ENCODE results near the gene NEU4. TPM values are rescaled to one million over a fixed set of nuclear protein-coding genes. Genes with fewer than 3 reads are reported as not detected.

NEU4 gene
- total RNA-seq, 1 experiment from 2014 or later = 0.70 TPM

- no peak for DNase-seq
- H3K4me2 ChIP-seq (ENCODE audit: insufficient read depth, insufficient read length, low read length) = no peak overlapping the region
- no peak overlapping the region for H2BK12ac ChIP-seq (ENCODE audit: insufficient read length, low read depth, low read length)
- Mint-ChIP-seq H3K4me3 (no peak overlapping the region), H3K36me3 (ENCODE audit: insufficient read depth in 1 of 3, low read depth in 3 of 3) (no peaks in the 10 kb centered on the region; a peak in 1 of 7 replicates), H3K27ac (no peak overlapping the region), H3K27me3 (ENCODE audit: low read depth) (peaks cover 6% of the 10 kb centered on the region), H3K9me3 (peaks cover 0 to 8% of the 10 kb centered on the region in 2 experiments; a peak in 4 of 5 replicates), H3K4me1 (peaks cover 16% of the 10 kb centered on the region in 2 experiments)
- TF ChIP-seq CTCF (conservative IDR thresholded peaks at IDR 0.05) = no peak
- no peak overlapping the region for H4K8ac ChIP-seq (replicated peaks; ENCODE audit: insufficient read length, low read depth, low read length)
- H3T11ph ChIP-seq (ENCODE audit: low read length) = no peak overlapping the region
- H3K9ac ChIP-seq (ENCODE audit: extremely low read depth, insufficient read length, low read length) = no peak overlapping the region
- no peaks in the 10 kb centered on the region for H3K4me1 ChIP-seq (ENCODE audit: insufficient read depth, low read length)
- no peak overlapping the region for H4K5ac ChIP-seq (ENCODE audit: insufficient read length, low read depth, low read length)
- no peaks in the 10 kb centered on the region for H3K79me1 ChIP-seq (ENCODE audit: insufficient read depth, low read depth, low read length, poor library complexity, severe bottlenecking)
- no peak overlapping the region for H3K27ac ChIP-seq (ENCODE audit: insufficient read length, low read depth, low read length)
- no peak overlapping the region for H3K14ac ChIP-seq (ENCODE audit: insufficient read depth, low read length)
- no peak overlapping the region for H2AFZ ChIP-seq (ENCODE audit: low read length)
- no peaks in the 10 kb centered on the region for H3K27me3 ChIP-seq (ENCODE audit: insufficient read depth, low read length)
- no peak overlapping the region for H3K23ac ChIP-seq (ENCODE audit: insufficient read length, low read depth, low read length)
- no peak overlapping the region for H3K56ac ChIP-seq (ENCODE audit: insufficient read length, low read depth, low read length)
- H2BK120ac ChIP-seq (ENCODE audit: low read depth, low read length, poor library complexity, severe bottlenecking) = no peak overlapping the region
- H3K23me2 ChIP-seq (ENCODE audit: insufficient read length, low read depth, low read length, poor library complexity, severe bottlenecking) = no peaks in the 10 kb centered on the region
- no peaks in the 10 kb centered on the region for H4K20me1 ChIP-seq (ENCODE audit: control insufficient read depth, insufficient read depth, insufficient read length)
- no peak overlapping the region for H2BK5ac ChIP-seq (ENCODE audit: insufficient read length, low read length)
- H3K9me3 ChIP-seq (ENCODE audit: control insufficient read depth, low read depth, low read length) = no peaks in the 10 kb centered on the region
- H4K91ac ChIP-seq (ENCODE audit: insufficient read length, low read depth, low read length) = no peak overlapping the region
- WGBS (ENCODE audit: extremely low coverage, insufficient read length, low lambda C conversion rate) = no CpG with 5 or more reads among the region's 4 CpGs
- no peak overlapping the region for H2BK20ac ChIP-seq (ENCODE audit: low read depth, low read length, poor library complexity, severe bottlenecking)
- H3K4ac ChIP-seq (ENCODE audit: low read depth, low read length) = no peak overlapping the region
- no peak overlapping the region for H2AK5ac ChIP-seq (ENCODE audit: insufficient read length, low read length)
- H3K18ac ChIP-seq (ENCODE audit: insufficient read length, low read depth, low read length) = no peak overlapping the region
- H3K79me2 ChIP-seq (ENCODE audit: insufficient read depth, low read length) = no peaks in the 10 kb centered on the region
- no peak overlapping the region for H2BK15ac ChIP-seq (ENCODE audit: low read depth, low read length)
These were observed 26.6 kb downstream of the NEU4 start for GRCh38 chr2:241835611-241836010.
